Gastrocnemius medialis (tissue), 4 donors: ENCODE measurements around the gene MIGA2.

ENCODE experiments used
- POLR2A ChIP-seq, 2 donors: fragments of 450-650 bp; IDR thresholded peaks; one replicate each; pipeline ENCODE4 v1.6.1; 2017; ENCODE audit warnings: antibody characterized with exemption in 2 of 2, mild to moderate bottlenecking in 2 of 2, moderate library complexity in 2 of 2
- TF ChIP-seq, protein P1 (sequence below), 5 experiments: fragments of 450-650 bp in 3 of 5; fragments of 200-600 bp in 2 of 5; sonication (generic) in 2 of 5; IDR thresholded peaks in 4 of 5; conservative IDR thresholded peaks in 1 of 5; 1 replicate in 4 of 5; 2 replicates in 1 of 5; pipeline ENCODE4 v1.5.1; 2016 to 2019; ENCODE audit warnings: antibody characterized with exemption in 5 of 5, mild to moderate bottlenecking in 3 of 5, moderate library complexity in 3 of 5

DNA sequence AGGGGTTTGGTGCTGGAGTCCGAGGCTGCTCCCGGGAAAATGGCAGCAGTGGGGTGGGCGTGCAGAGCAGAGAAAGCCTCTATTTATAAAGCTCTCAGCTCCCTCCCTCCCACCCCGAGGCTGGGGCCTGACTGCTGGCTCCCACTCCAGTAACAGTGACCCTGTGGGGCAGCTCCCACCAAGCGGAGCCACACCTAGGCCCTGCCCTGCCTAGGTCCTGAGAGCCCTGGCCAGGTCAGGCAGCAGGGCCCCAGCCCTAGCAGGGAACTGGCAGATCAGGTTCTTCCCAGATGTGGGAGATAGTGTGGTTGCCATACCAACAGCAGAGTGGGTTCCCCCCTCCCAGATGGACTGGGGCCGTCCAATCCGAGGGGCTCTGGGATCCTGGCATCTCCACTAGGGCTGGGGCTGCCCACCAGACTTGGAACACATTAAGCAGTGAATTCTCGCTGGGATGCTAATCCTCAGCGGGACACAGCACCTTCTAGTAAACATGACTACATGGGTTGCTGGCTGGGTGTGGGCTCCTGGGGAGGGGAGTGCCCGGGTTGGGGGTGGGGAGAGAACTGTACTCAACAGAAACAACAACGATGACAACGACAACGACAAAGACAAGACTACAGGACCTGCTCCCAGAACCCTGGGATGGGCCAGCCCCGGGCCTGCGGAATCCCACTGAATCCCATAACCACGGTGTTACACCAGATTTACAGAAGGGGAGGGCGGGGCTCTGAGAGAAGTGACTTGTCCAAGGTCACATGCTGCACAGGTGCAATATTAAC lies 9.8 kb upstream of the MIGA2 start:
- TF ChIP-seq, protein P1, sequence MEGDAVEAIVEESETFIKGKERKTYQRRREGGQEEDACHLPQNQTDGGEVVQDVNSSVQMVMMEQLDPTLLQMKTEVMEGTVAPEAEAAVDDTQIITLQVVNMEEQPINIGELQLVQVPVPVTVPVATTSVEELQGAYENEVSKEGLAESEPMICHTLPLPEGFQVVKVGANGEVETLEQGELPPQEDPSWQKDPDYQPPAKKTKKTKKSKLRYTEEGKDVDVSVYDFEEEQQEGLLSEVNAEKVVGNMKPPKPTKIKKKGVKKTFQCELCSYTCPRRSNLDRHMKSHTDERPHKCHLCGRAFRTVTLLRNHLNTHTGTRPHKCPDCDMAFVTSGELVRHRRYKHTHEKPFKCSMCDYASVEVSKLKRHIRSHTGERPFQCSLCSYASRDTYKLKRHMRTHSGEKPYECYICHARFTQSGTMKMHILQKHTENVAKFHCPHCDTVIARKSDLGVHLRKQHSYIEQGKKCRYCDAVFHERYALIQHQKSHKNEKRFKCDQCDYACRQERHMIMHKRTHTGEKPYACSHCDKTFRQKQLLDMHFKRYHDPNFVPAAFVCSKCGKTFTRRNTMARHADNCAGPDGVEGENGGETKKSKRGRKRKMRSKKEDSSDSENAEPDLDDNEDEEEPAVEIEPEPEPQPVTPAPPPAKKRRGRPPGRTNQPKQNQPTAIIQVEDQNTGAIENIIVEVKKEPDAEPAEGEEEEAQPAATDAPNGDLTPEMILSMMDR (IDR thresholded peaks at IDR 0.05 in 4 of 5, conservative IDR thresholded peaks at IDR 0.05 in 1 of 5) = no peak
- no peak for TF ChIP-seq POLR2A (IDR thresholded peaks at IDR 0.05)
